Lung (tissue), 12 donors: ENCODE results near the gene TRIM66. TPM values are rescaled to one million over a fixed set of nuclear protein-coding genes. Genes with fewer than 3 reads are reported as not detected.

Source experiments
- ATAC-seq: fragments of 200-7000 bp; cut with Tn5 transposase; one replicate; pipeline ENCODE4 v1.9.1; 2020; ENCODE audit warnings: moderate number of reproducible peaks; ENCODE audit not compliant: insufficient read depth, low FRiP score
- DNase-seq, 3 donors: peaks; one replicate each; pipeline ENCODE4 v3.0.0-alpha.2; 2013 to 2017
- H3K27ac ChIP-seq, 2 donors: one replicate each; pipeline ENCODE4 v1.5.1; 2013; ENCODE audit warnings: mild to moderate bottlenecking in 2 of 2, moderate library complexity in 2 of 2, control low read depth in 1 of 2, inconsistent platforms in 1 of 2, low read depth in 1 of 2, low read length in 1 of 2
- H3K27me3 ChIP-seq, 3 donors: one replicate each; pipeline ENCODE4 v1.5.1; 2013; ENCODE audit warnings: low read length in 2 of 3; ENCODE audit not compliant: control insufficient read depth in 3 of 3, insufficient read depth in 3 of 3
- H3K36me3 ChIP-seq, 4 donors: one replicate each; pipeline ENCODE4 v1.5.1; 2013; ENCODE audit warnings: low read length in 4 of 4, mild to moderate bottlenecking in 1 of 4, moderate library complexity in 1 of 4; ENCODE audit not compliant: control insufficient read depth in 4 of 4, insufficient read depth in 4 of 4
- H3K4me1 ChIP-seq, 5 donors: one replicate each; pipeline ENCODE4 v1.5.1; 2013; ENCODE audit warnings: low read length in 5 of 5, mild to moderate bottlenecking in 2 of 5, moderate library complexity in 1 of 5; ENCODE audit not compliant: control insufficient read depth in 5 of 5, insufficient read depth in 5 of 5
- H3K4me3 ChIP-seq: one replicate; pipeline ENCODE4 v1.5.1; 2013; ENCODE audit warnings: mild to moderate bottlenecking, control low read depth, moderate library complexity
- H3K9ac ChIP-seq, 2 donors: one replicate each; pipeline ENCODE4 v1.5.1; 2013; ENCODE audit warnings: low read length in 2 of 2, control low read depth in 1 of 2; ENCODE audit not compliant: insufficient read depth in 1 of 2
- H3K9me3 ChIP-seq, 4 donors: one replicate each; pipeline ENCODE4 v1.5.1; 2013; ENCODE audit warnings: low read length in 3 of 4, mild to moderate bottlenecking in 1 of 4, moderate library complexity in 1 of 4; ENCODE audit not compliant: control insufficient read depth in 4 of 4, insufficient read depth in 3 of 4
- WGBS, 2 donors: extraction: QIAGEN DNeasy Blood & Tissue Kit; methylation state at CpG; one replicate each; pipeline ENCODE4 v1.1.7; 2013; 5-methylcytosine and 5-hydroxymethylcytosine counted together
- polyA plus RNA-seq, 2 donors: library from polyadenylated mRNA; stranded (reverse); fragments of 200-250 nt; gene quantifications; one replicate each; pipeline ENCODE4 v1.2.1, GENCODE V29; 2013
- total RNA-seq, 2 donors: library from RNA; depleted of rRNA in 1 of 2; stranded (reverse); fragments of >200 nt in 1 of 2; gene quantifications; one replicate each; pipeline ENCODE4 v1.2.1, GENCODE V29; 2014 to 2021
- TF ChIP-seq, protein P1 (sequence below): IDR thresholded peaks from 2 replicates; pipeline ENCODE4 v1.5.1; 2012; ENCODE audit warnings: mild to moderate bottlenecking; ENCODE audit errors: control extremely low read depth, extremely low read depth
- donor health status: control.
- donor health status: control.
- donor health status: Bipolar disorder and iron deficiency.
- donor health status: healthy.
- donor health status: DM: yes; HTN: yes; CAD: no.

Gene TRIM66
- total and polyA plus RNA-seq, 4 donors: 2.0 to 23.9 (median 11.3) TPM

DNA sequence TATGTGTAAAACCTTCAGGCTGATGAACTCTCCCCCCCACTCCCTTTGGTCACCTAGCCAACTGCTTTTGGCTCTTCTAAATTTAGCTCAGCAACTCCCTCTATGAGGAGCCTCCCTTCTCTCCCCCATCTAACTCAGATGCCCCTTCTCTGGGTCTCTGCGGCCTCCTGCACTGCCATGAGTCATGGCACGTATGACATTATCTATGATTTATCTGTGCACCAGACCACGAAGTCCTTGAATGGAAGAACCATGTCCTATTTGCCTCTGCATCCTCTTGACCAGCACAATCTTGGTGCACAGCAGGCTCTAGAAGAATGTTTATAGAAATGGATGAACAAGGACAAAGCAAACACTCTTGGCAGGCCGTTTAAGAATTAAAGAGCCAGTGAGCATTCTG, 46.1 kb upstream of the TRIM66 start:
- Histone ChIP-seq H3K27ac (peak overlapping the region in 1 of 2 donors; percentile 64), H3K4me3 (no peak overlapping the region), H3K27me3 (no peaks in the 10 kb centered on the region), H3K9ac (peak overlapping the region in 1 of 2 donors; percentile 11), H3K36me3 (peaks cover 0 to 23% (median 12%) of the 10 kb centered on the region in 4 donors), H3K9me3 (peaks cover 0 to 2% (median 0%) of the 10 kb centered on the region in 4 donors), H3K4me1 (peaks cover 18 to 39% (median 26%) of the 10 kb centered on the region in 5 donors)
- 42 to 60% methylated on average over 4 of the region's 4 CpGs for WGBS, 2 donors
- ATAC-seq (no peak), DNase-seq (no peak)
- TF ChIP-seq, protein P1, sequence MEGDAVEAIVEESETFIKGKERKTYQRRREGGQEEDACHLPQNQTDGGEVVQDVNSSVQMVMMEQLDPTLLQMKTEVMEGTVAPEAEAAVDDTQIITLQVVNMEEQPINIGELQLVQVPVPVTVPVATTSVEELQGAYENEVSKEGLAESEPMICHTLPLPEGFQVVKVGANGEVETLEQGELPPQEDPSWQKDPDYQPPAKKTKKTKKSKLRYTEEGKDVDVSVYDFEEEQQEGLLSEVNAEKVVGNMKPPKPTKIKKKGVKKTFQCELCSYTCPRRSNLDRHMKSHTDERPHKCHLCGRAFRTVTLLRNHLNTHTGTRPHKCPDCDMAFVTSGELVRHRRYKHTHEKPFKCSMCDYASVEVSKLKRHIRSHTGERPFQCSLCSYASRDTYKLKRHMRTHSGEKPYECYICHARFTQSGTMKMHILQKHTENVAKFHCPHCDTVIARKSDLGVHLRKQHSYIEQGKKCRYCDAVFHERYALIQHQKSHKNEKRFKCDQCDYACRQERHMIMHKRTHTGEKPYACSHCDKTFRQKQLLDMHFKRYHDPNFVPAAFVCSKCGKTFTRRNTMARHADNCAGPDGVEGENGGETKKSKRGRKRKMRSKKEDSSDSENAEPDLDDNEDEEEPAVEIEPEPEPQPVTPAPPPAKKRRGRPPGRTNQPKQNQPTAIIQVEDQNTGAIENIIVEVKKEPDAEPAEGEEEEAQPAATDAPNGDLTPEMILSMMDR: no peak

DNA sequence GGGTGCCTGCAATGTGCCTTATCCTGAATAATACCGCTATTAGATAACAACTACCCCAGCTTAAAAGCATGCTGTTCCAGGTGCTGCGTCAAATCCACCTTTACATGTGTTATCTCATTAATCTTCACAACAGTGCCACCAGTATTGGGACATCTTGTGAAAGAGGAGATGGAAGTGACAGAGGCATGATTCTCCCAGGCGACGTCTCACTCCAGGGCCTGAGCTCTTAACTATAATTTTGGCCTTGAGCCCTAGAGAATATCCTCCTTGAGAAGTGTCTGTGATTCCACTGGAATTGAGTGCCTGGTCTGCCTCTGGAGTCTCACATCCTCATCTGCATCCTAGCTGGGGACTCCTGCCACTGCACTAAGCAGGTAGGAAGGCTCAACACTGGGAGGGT, 43.9 kb upstream of the TRIM66 start:
- Histone ChIP-seq H3K9me3 (peaks cover 0 to 2% (median 0%) of the 10 kb centered on the region in 4 donors), H3K4me3 (no peak overlapping the region), H3K36me3 (peaks cover 0 to 23% (median 12%) of the 10 kb centered on the region in 4 donors), H3K4me1 (peaks cover 11 to 43% (median 34%) of the 10 kb centered on the region in 5 donors), H3K27me3 (no peaks in the 10 kb centered on the region), H3K9ac (peak overlapping the region in 1 of 2 donors; percentile 10), H3K27ac (peak overlapping the region in 1 of 2 donors; percentile 48)
- 92 to 95% methylated on average over 4 of the region's 4 CpGs for WGBS, 2 donors
- DNase-seq (no peak), ATAC-seq (no peak)
- TF ChIP-seq, protein P1: no peak

DNA sequence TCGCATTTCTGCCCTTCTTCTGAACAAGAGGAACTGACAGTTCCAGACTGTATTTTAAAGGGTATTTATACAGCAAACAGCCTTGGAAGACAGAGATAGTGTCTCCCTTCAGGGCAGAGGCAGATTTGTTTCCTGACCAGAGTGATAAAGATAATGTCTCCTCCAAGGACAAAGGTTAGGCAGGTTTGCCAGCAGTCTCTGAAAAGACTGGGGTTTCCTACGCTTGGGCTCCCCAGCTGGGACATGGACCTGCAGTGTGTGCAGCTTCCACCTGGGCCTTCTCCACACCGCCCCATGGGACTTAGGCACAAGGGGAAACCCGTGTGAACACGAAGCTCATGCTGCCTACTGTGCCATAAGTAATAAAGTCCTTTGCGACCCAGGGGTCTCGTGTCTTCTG, 42.2 kb upstream of the TRIM66 start:
- Histone ChIP-seq H3K4me1 (peaks cover 22 to 61% (median 49%) of the 10 kb centered on the region in 5 donors), H3K27ac (no peak overlapping the region), H3K36me3 (peaks cover 0 to 11% (median 9%) of the 10 kb centered on the region in 4 donors), H3K9me3 (peaks cover 0 to under 1% (median 0%) of the 10 kb centered on the region in 4 donors), H3K9ac (no peak overlapping the region), H3K4me3 (no peak overlapping the region), H3K27me3 (no peaks in the 10 kb centered on the region)
- TF ChIP-seq, protein P1: no peak
- ATAC-seq: no peak
- DNase-seq: no peak
- 92 to 95% methylated on average over 7 of the region's 7 CpGs for WGBS, 2 donors

DNA sequence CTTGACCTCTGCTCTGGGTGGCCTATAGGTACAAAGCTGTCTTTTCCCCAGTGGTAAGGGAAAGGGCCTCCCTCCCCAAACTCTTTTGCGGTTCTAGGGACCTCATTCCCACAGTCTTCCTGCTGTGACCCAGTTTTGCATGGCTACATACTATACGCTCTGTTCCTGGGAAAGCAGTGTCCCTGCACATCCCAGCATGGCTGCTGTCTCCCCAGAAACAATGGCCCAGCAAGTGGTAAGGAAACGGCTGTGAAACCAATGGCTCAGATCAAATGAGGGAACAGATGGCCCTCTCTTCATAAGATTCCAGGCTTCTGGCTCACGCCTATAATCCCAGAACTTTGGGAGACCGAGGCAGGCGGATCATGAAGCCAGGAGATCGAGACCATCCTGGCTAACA, 41.2 kb upstream of the TRIM66 start:
- Histone ChIP-seq H3K27ac (peak overlapping the region in 1 of 2 donors; percentile 46), H3K4me1 (peaks cover 21 to 70% (median 58%) of the 10 kb centered on the region in 5 donors), H3K4me3 (no peak overlapping the region), H3K9me3 (no peaks in the 10 kb centered on the region), H3K27me3 (no peaks in the 10 kb centered on the region), H3K36me3 (peaks cover 0 to 9% (median 7%) of the 10 kb centered on the region in 4 donors), H3K9ac (no peak overlapping the region)
- ATAC-seq (no peak), DNase-seq (no peak)
- WGBS, 2 donors: 94 to 95% methylated on average over 7 of the region's 7 CpGs
- TF ChIP-seq, protein P1: no peak
